Parathyroid adenoma (tissue), 2 donors: ENCODE data around the gene MAP4.

ENCODE experiments used
- H2AFZ ChIP-seq: fragments of 300-600 bp; sonication (generic); one replicate; pipeline ENCODE4 v1.7.0; 2017; ENCODE audit warnings: antibody characterized with exemption, mild to moderate bottlenecking
- H3K27ac ChIP-seq: fragments of 300-600 bp; sonication (generic); one replicate; pipeline ENCODE4 v1.7.0; 2017
- H3K27me3 ChIP-seq: fragments of 300-600 bp; sonication (generic); one replicate; pipeline ENCODE4 v1.7.0; 2017; ENCODE audit warnings: low read length; ENCODE audit not compliant: control insufficient read depth, insufficient read depth
- H3K36me3 ChIP-seq: fragments of 300-600 bp; sonication (generic); one replicate; pipeline ENCODE4 v1.7.0; 2017; ENCODE audit warnings: low read length; ENCODE audit not compliant: control insufficient read depth, insufficient read depth
- H3K4me1 ChIP-seq: fragments of 300-600 bp; sonication (generic); one replicate; pipeline ENCODE4 v1.7.0; 2017; ENCODE audit warnings: control low read depth
- H3K4me2 ChIP-seq: fragments of 300-600 bp; sonication (generic); one replicate; pipeline ENCODE4 v1.7.0; 2017; ENCODE audit warnings: low read length
- H3K4me3 ChIP-seq: fragments of 300-600 bp; sonication (generic); one replicate; pipeline ENCODE4 v1.7.0; 2017; ENCODE audit warnings: low read depth, low read length
- H3K79me2 ChIP-seq: fragments of 300-600 bp; sonication (generic); one replicate; pipeline ENCODE4 v1.7.0; 2017; ENCODE audit warnings: control low read depth
- H3K9ac ChIP-seq: fragments of 300-600 bp; sonication (generic); one replicate; pipeline ENCODE4 v1.7.0; 2017; ENCODE audit warnings: mild to moderate bottlenecking
- H3K9me3 ChIP-seq: fragments of 300-600 bp; sonication (generic); one replicate; pipeline ENCODE4 v1.7.0; 2017; ENCODE audit warnings: low read length; ENCODE audit not compliant: control insufficient read depth
- TF ChIP-seq, protein P1 (sequence below): fragments of 300-600 bp; sonication (generic); IDR thresholded peaks from one replicate; pipeline ENCODE4 v1.7.0; 2017; ENCODE audit warnings: antibody characterized with exemption, mild to moderate bottlenecking
- donor health status: primary hyperparathyroidism.

The MAP4 gene

DNA sequence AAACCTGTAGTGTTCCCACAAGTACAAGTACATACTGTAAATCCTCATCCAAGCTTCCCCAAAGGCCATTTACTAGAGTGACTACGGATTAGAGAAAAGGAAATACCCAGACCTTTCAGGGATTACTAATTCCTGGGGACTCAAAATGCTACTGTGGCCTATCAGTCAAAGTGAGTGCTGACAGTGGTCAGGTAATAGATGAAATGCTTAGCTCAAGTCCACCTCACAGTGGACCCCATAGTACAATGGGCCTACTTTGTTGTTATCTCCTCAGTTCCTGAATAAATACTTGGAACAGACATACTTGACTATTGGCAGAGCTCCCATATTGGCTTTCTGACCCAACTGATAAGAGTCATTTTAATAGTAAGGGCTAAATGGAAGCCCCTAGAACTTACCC is 61.6 kb downstream of the MAP4 start:
- Histone ChIP-seq H3K36me3 (no peaks in the 10 kb centered on the region), H3K4me1 (peaks cover 15% of the 10 kb centered on the region), H3K9ac (no peak overlapping the region), H3K4me2 (no peak overlapping the region), H3K79me2 (peaks cover 5% of the 10 kb centered on the region), H3K4me3 (no peak overlapping the region), H3K9me3 (no peaks in the 10 kb centered on the region), H2AFZ (no peak overlapping the region), H3K27me3 (no peaks in the 10 kb centered on the region), H3K27ac (no peak overlapping the region)
- TF ChIP-seq, protein P1, sequence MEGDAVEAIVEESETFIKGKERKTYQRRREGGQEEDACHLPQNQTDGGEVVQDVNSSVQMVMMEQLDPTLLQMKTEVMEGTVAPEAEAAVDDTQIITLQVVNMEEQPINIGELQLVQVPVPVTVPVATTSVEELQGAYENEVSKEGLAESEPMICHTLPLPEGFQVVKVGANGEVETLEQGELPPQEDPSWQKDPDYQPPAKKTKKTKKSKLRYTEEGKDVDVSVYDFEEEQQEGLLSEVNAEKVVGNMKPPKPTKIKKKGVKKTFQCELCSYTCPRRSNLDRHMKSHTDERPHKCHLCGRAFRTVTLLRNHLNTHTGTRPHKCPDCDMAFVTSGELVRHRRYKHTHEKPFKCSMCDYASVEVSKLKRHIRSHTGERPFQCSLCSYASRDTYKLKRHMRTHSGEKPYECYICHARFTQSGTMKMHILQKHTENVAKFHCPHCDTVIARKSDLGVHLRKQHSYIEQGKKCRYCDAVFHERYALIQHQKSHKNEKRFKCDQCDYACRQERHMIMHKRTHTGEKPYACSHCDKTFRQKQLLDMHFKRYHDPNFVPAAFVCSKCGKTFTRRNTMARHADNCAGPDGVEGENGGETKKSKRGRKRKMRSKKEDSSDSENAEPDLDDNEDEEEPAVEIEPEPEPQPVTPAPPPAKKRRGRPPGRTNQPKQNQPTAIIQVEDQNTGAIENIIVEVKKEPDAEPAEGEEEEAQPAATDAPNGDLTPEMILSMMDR = no peak

DNA sequence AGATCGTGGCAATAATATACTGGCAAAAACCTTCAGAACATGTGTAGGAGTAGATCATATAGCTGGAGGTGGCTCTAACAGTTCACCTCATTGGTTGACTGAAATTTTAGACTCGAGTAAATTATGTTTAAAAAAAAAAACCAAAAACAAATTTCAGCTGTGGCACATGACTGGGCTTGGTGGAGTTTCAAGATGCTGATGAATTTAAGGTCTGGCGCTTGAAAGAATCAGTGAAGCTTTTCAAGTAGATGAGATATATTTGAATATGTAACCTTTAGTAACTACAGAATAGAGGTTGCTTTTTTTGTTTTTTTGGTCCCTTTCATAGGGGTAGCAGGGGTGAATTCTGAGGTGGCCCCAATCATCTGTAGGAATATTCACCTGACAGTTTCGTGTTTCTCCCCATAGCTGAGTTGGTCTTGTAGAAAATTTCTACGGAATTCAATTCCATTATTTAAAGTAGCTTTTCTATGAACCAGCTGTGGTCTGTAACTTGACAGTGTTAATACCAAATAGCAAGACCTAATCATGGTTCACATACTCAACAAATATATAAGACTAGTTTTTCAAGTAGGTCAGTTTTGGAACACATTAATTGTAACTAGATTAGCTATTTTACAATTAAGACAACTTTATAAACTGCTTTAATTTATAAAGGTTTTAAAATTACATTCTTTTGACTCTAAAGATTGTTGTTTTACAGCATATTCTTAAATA is 65.6 kb downstream of the MAP4 start:
- Histone ChIP-seq H2AFZ (no peak overlapping the region), H3K27ac (no peak overlapping the region), H3K27me3 (no peaks in the 10 kb centered on the region), H3K4me3 (no peak overlapping the region), H3K36me3 (no peaks in the 10 kb centered on the region), H3K9me3 (no peaks in the 10 kb centered on the region), H3K79me2 (peaks cover 5% of the 10 kb centered on the region), H3K4me1 (peaks cover 15% of the 10 kb centered on the region), H3K9ac (no peak overlapping the region), H3K4me2 (no peak overlapping the region)
- TF ChIP-seq, protein P1 = no peak

DNA sequence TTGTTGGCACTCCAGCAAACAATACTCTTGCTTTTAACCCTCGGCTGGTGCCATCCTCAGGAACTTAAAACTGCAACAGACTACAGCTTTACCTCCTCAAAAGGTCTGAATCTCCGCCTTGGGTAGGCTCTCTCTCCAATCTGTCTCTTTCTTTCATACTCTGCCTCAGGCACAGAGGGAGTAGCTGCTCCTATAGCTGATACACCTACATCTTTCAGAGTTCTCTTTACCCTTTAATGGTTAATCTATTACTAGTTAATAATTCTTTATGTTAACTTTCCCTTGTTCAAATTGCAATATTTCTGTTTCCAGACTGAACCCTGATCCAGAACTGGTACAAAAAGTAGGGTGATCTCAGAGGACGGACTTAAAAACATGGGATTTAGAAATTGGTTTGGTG is 66.2 kb downstream of the MAP4 start:
- Histone ChIP-seq H3K79me2 (peaks cover 5% of the 10 kb centered on the region), H3K4me1 (peaks cover 8% of the 10 kb centered on the region), H3K4me3 (no peak overlapping the region), H3K9ac (no peak overlapping the region), H3K36me3 (no peaks in the 10 kb centered on the region), H3K27me3 (no peaks in the 10 kb centered on the region), H3K27ac (no peak overlapping the region), H3K9me3 (no peaks in the 10 kb centered on the region), H2AFZ (no peak overlapping the region), H3K4me2 (no peak overlapping the region)
- TF ChIP-seq, protein P1 = no peak

DNA sequence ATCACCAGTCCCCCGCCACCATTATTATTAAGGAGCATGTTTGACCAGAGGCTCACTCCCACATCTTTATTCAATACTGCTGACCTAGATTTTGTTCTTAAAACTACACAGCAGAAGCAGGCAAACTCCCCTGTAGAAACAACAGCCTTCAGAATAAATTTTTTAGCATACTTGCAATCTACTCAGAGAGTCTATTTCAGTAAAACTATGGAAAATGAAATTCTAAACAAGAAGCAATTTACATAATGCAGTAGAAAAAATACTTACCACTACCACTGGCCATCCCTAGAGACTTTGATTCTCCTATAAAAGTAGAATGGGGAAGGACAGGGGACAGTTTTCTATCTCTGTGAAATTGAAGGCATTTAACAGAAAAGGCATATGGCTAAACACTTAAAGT is 76.0 kb downstream of the MAP4 start:
- Histone ChIP-seq H3K4me1 (no peaks in the 10 kb centered on the region), H3K79me2 (no peaks in the 10 kb centered on the region), H3K4me2 (no peak overlapping the region), H2AFZ (no peak overlapping the region), H3K36me3 (no peaks in the 10 kb centered on the region), H3K9me3 (no peaks in the 10 kb centered on the region), H3K27me3 (no peaks in the 10 kb centered on the region), H3K9ac (no peak overlapping the region), H3K27ac (no peak overlapping the region), H3K4me3 (no peak overlapping the region)
- TF ChIP-seq, protein P1 = no peak

DNA sequence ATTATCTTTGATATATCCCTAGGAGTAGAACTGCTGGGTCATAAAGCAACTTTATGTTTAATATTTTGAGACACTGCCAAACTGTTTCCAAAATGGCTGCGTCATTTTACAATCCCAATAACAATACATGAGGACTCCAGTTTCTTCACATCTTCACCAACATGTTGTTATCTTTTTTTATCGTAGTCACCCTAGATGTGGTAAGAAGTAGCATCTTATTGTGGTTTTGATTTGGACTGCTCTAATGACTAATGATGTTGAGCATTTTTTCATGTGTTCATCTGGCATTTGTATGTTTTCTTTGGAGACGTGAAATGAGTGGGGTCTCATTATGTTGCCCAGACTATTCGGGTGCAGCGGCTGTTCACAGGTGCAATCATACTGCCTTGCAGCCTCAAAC is 83.8 kb downstream of the MAP4 start:
- H3K79me2 ChIP-seq = no peaks in the 10 kb centered on the region
- H3K4me2 ChIP-seq = no peak overlapping the region
- H3K27me3 ChIP-seq = no peaks in the 10 kb centered on the region
- TF ChIP-seq, protein P1 = no peak
- no peak overlapping the region for H3K4me3 ChIP-seq
- H3K9me3 ChIP-seq = no peaks in the 10 kb centered on the region
- no peak overlapping the region for H3K9ac ChIP-seq
- H2AFZ ChIP-seq = no peak overlapping the region
- no peaks in the 10 kb centered on the region for H3K36me3 ChIP-seq
- no peak overlapping the region for H3K27ac ChIP-seq
- H3K4me1 ChIP-seq = no peaks in the 10 kb centered on the region
